HG03571 (cell line): ENCODE measurements around the gene TTC22.

ENCODE experiments used
- ATAC-seq: cut with Tn5 transposase; IDR thresholded peaks from one replicate; pipeline ENCODE4 v1.9.1; 2021; ENCODE audit not compliant: unreplicated experiment

The TTC22 gene

DNA sequence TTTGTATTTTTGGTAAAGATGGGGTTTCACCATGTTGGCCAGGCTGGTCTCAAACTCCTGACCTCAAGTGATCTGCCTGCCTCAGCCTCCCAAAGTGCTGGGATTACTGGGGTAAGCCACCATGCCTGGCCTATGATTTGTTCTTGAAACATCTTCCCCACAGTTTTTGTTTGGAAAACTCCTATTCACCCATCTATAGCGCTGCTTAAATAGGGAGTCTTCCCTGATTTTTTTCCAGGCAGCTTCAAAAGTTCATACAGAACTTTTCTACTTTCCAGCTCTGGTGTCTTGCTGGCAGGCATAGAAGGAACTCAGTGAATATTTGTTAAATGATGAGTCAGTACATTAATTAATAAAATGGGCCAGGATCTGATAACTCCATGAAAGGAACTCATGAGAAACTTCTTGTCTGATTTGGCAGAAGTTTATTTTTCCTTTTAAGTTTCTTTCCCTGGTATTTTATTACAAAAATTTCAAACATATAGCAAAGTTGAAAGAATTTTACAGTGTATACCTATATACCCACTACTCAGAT lies 33.0 kb upstream of the TTC22 start:
- no peak for ATAC-seq

DNA sequence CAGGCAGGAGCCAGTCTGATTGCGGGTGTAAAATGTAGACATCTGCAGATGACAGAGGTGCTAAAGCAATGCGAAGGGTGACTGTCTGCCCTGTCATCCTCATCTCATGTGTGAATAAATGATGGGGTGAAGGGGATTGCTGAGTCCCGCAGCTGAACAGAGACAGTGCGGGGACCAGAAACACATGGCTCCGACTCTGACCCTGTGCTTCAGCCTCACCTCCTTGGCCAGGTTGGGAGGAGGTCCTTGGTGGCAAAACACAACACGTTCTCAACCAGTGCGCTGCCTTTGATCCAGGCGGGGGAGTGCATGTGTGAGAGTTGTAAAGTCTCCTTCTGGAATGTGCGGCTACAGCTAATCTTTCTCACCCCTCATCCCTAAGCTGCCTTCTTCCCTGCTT lies 32.0 kb upstream of the TTC22 start:
- no peak for ATAC-seq

DNA sequence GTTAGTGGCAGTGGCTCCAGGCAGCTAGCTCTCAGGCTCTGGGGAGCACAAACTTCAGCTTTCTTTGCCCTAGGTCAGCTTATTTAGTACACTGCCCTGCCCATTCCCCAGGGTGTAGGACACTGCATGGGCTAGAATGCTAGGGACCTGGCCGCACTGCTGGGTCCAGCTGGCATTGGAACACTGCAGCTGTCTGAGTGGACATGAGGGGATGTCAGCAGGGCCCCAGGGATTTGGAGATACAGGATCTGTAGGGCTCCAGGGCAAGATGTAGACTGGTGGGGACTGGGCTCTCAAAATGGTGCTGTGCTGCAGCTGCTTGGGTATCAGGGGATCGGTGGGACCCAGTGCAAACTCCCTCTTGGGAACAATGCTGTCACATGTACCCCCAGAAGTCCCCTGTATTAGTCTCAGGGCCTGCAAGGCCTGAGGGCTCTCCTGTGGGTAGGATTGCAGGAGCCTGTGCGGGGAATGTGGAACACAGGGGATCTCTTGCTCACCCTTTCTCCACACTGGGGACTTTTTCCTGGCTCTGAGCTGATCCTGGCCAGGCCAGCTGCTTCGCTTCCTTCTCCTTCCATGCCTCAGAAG lies 25.2 kb upstream of the TTC22 start:
- no peak for ATAC-seq

DNA sequence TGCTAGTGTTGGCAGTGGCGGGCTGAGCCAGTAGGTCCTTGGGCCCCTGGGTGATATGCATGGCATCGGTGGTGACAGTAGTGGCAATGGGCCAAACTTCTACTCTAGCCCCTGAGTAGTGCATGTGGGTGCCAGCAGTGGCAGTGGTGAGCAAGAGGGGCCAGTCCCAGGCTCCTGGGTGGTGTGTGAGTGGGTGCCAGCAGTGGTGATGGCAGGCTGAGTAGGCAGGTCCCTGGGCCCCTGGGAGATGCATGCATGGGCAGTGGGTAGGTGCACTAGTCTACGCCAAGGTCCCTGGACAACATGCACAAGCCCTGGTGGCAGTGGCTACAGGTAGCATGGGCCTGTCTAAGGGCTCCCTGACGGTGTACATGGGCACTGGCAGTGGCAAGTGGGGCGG lies 24.6 kb upstream of the TTC22 start:
- no peak for ATAC-seq

DNA sequence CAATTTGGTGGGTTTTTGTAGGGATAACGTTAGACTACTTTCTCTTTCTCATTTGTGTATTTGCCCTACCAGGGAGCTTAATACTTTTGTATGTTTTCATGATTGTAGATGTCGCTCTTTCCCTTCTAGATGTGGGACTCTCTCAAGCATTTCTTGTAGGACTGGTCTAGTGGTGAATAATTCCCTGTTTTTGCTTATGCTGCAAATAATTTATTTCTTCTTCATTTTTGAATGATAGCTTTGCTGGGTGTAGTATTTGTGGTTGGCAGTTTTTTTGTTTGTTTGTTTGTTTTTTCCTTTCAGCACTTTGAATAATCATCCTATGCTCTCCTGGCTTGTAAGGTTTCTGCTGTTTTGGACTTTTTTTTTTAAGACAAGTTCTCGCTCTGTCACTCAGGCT lies 22.5 kb upstream of the TTC22 start:
- no peak for ATAC-seq

DNA sequence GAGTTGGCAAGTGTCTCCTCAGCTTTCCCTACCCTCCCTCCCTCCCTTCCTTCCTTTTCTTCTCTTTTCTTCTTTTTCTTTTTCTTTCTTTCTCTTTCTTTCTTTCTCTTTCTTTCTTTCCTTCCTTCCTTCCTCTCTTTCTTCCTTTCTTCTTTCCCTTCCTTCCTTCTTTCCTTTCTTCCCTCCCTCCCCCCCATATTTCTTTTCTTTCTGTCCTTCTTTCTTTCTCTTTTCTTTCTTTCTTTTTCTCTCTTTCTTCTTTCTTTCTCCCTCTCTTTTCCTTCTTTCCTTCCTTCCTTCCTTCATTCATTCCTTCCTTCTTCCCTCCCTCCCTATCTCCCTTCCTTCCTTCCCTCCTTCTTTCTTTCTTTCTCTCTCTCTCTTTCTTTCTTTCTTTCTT lies 18.6 kb upstream of the TTC22 start:
- no peak for ATAC-seq

DNA sequence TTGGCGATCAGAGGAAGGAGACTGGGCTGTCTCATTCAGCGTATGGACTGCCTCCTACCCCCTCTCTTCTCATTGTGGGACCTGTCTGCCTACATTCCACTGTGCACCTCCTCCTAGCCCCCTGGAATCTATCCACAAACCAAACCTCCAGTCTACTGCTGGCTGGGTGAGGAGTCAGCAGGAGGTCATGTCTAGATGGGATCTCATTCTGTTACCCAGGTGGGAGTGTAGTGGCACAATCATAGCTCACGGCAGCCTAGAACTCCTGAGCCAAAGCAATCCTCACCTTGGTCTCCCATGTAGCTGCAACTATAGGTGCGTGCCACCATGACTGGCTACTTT lies 18.0 kb upstream of the TTC22 start:
- no peak for ATAC-seq

DNA sequence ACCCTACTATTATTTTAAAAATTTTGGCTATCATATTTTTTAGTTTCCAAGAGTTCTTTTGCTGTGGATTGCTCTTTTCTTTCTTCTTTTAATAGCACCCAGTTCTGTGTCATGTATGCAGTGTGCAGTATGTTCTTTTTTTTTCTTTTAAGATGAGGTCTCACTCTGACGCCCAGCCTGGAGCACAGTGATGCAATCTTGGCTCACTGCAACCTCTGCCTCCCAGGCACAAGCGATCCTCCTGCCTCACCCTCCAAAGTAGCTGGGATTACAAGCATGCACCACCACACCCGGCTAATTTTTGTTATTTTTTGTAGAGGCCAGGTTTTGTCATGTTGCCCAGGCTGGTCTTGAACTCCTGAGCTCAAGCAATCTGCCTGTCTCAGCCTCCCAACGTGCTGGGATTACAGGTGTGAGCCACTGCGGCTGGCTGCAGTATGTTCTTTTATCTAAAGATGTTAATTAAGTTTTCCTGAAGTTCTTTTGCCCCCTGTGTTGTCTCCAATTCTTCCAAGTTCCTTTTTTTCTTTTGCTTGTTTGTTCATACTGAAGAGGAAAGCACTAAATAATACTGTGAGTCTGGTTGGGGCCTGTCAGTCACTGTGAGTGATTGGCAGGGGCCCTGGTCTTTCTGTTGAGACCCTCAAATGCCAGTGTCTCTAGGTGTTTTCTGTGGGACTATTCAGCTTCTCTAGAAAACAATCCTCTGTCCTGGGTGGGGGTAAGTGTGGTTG lies 17.5 kb upstream of the TTC22 start:
- ATAC-seq: no peak

DNA sequence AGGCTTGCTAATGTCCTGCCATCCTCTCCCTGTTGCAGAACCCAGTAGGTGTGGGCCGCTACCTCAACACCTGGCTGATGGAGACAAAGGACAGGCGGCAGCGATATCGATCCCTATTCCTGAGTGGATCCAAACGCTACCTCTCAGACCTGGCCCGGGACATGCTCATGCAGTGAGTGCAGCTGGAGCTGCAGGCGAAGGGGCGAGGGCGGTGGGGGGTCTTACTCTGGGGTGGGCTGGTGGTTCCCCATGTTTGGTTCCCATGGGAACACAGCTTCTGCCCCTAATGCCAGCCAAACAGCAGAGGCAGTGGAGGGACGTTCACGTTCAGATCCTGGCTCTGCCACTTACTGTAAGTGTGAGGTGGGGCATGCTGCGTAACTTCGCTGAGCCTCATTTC lies 15.8 kb upstream of the TTC22 start:
- ATAC-seq: no peak

DNA sequence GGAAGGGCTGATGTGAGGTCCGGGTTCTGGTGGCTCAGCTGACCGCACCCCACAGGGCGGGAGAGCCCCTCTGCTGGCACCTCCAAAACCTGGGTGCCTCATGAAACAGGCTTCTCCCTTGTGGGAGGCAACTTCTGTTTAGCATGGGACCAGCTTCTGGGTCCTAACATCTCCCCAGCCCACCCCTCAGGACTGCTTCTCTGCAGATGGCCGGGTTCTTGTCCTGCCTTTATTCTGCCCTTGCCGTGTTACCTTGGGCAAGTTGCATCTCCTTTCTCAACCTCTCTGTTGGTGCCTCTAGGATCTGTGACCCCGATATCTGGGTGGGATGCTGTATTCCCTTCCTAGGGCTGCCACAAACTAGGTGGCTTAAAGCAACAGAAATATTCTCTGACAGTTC lies 15.0 kb upstream of the TTC22 start:
- no peak for ATAC-seq

DNA sequence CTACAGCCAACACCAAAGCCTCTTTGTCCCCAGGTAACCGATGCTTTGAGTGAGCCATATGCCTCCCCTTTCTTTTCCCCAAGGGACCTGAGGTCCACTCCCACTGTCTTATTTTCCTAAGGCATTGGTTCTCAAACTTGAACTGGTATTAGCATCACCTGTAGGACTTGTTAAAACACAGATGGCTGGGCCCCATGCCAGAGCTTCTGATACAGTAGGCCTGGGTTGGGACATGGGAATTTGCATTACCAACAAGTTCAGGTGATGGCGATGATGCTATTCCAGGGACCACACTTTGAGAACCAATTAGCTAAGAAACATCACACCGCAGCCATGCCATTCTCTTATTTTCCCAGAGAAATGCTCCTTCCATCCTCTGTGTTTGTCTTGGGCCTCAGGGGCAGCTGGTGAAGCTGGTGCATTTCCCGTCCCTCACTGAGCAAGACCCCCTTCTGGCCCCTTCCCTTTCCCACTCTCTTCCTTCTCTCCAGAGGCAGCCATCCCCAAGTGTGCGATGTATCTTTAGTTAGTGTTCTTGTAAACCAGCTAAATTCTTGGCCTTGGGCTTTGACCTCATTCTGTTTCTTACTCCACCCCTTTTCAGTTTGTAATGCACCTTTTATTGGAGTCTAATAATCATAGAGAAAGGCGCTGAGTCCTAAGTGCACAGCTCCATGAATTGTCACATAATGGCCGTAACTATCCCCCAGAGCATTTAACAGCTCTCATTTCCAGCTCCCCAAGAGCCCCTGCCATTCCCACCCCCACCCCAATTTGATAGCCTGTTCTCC lies 14.2 kb upstream of the TTC22 start:
- ATAC-seq: no peak

DNA sequence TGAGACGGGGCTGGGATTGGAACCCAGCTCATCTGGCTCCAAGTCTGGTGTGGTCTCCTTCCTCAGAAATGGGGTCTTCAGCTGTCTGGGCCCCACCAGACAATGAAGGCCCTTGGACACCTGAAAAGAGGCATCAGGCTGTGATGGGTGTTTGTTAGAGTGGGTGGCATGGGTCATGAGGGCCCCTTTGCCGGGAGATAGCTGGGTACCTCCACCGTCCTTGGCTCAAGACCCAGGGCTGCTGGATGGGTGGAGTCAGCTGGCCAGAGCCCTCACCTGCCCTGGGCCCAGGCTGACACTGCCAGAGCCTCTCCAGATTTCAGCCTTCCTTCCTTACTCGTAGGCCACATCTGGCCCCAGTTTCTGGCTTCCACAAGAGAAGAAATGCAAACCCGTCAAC lies 13.4 kb upstream of the TTC22 start:
- ATAC-seq: no peak

DNA sequence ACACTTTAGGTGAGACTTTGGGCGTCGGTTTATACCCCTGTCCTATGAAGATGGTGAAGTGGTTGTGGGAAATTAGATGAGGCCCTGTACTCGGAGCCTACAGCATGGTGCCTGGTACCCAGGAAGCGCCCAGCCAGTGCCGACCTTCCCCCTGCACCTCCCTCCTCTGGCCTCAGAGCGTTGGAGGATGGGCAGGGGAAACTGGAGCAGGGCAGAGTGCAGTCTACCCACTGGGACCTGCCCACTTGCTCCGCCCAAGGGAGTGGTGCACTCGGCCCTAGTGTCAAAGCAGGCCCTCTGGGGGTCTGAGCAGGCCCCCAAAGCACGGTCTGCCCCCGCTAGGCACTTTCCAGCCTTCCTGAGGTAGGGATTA lies 13.0 kb upstream of the TTC22 start:
- ATAC-seq: no peak

DNA sequence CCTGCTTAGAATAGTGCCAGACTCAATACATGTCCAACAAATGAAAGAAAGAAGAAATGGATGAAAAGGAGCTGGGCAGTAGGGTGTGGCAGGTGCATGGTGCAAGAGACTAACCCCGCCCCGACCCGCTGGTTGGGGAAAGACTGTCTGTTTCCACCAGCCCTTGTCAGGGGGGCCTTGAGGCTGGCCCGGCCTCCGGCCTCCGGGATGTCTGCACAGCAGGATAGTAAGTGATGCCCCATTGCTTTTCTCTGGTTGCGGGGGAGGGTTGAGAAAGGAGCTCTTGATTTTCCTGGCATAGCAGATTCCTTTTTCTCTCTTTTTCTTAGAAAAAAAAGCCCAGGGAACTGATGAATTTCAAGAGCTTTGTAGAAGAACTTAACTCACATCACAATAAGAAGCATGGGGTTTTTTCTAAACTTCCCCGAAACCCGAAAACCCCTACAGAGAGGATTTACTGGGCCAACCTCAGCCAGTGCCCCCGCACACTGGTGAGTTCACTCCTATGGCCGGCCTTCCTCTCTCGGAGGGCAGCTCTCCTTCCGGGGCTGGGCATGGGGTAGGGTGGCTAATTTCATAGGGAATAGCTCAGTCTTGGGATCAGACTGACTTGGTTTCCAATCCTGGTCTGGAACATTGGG lies 12.5 kb upstream of the TTC22 start:
- no peak for ATAC-seq

DNA sequence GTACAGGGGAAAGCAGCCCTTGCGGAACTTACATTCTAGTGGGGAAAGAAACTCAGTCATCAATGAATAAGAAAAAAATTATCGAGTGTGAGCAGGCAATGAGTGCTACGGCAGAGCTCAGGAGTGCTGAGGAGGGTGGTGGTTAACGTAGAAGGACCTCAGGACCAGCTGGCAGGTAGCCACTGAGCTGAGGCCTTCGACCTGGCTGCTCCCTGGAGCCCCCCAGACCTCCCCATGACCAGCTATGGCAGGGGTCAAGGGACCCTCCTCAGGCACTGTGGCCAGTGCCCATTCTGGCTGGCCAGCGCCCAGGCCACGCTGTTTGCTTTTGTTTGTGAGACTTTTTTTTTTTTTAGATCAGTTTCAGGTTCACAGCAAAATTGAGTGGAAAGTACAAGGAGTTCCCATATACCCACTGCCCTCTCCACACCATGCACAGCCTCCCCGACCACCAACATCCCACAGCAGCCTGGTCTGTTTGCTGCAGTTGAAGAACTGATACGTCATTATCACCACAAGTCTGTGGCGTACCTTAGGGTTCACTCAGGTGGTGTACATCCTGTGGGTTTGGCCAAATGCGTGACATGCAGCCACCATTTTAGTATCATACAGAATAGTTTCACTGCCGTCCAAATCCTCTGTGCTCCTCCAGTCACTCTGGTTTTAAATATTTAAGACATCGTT lies 11.8 kb upstream of the TTC22 start:
- no peak for ATAC-seq

DNA sequence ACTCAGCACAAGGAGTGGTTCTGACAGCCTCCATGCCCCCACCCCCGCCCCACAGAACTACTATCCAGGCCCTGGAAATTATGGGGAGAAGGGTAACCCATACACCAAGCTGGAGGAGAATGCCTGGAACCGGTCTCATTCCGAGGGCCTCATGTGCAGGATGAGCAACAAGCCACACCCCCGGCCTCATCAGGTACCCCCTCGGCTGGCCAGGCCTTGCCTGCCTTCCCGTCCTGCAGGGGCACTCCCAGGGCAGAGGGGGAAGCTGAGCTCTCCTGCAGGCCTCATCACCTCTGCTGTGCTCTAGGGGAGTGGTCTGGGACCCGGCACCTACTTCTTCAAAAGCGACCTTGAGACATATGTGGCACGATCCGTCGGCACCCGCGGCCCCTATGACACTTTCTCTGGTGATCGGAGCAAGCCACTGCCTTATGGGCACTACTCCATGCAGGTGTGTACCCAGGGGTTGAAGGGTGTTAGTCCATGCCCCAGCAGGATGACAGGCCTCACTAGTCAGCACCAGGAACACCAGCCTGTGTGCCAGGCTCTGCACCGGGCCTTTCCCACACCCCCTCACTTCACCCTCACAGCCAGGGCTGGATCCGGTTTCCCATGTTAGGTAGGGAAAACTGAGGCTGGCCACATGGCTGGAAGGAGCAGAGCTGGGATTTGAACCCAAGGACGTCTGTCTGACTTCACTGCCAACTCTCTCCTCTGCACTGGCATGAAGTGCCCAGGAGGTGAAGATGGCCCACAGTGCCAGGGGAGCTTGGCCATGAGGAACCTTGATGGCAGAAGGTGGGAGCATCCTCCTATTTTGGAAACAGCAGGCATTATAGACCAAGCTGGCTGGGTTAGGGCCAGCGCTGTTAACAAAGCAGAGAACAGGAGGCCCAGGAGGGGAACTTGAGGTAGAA lies 10.9 kb upstream of the TTC22 start:
- ATAC-seq: no peak

DNA sequence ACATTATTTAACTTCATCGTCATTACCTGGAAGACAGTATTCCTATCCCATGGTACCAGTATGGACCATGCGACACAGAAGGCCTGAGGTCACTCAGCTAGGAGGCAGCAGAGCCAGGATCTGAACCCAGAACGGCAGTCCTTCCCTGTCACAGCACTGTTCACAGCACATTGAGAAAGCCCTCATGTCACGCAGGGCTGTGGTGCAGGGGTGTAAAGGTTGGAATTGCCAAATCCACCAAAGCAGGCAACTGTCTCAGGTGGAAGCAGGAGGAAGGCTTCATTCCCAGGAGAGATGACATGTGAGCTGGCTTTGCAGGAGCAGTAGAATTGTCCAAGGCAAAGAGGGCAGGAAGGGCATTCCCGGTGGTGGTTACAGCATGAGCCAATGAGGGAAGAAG lies 9.9 kb upstream of the TTC22 start:
- ATAC-seq: no peak

DNA sequence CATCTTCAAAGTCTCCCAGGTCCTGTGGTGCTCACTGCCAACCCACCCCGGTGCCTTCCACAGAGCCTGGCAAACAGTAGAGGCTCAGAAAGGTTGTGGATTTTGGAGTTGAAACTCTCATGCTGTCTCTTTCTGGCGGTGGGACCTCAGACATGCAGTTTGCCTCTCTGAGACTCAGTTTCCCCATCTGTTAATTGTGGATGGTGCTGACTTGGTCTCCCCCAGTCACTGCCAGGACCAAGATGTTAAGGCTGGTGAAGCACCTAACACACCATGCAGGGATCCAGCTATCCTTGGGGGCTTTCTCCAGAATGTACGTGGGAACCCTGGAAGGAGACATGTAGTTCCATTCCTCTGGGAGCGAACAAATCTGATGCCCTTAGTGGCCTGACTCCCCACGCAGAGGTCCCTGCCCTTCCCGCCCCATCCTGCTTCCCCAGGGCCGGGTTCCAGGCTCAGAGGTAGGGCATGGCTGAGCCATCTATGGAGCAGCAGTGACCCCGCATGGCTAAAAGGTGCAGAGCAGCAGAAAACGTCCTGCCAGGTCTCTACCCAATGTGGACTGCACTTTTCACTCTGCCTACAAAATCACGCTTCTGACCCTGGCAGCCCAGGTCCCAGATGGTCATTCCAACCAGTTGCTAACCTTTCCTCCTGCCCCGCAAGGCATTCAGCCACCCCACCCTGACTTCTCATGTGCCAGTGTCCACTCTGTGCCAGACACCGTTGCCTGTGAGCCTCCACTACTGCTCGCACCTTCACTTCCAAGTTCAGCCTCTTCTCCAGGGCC lies 9.2 kb upstream of the TTC22 start:
- ATAC-seq: peak; percentile 65

DNA sequence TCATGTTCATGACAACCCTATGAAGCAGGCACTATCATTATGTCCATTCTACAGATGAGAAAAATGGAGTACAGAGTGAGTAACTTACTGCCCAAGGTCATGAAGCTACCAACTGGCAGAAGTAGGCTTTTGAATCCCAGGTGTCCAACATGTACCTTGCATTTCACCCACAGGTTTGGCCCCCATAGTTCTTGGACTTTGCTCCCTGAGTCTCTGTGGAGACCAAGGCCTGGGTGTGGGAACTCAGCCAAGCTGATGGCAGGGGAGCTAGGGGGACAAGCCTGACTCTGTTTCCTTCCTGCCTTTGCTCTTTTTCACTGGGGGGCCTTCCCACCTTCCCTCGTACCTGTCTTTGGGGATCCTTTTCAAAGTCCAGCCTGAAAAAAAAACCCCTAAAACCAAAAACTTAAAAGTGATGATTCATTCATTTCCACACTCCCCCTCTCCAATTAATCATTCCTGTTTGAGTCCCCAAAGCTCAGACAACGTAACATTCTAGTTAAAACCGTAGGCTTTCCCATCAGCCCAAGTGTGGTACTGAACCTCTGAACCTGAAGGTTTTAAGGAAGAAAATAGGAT lies 8.5 kb upstream of the TTC22 start:
- no peak for ATAC-seq
